GM12874 (cell line): ENCODE measurements around the gene CRYGD.

Experiments used
- TF ChIP-seq, protein P1 (sequence below): IDR thresholded peaks from 2 replicates; pipeline ENCODE4 v1.5.1; 2011; ENCODE audit warnings: low read depth, mild to moderate bottlenecking, control low read depth, low read length, moderate library complexity; ENCODE audit not compliant: insufficient read depth

CRYGD gene

GRCh38 chr2:208139447-208139846, 15.1 kb upstream of the CRYGD start:
- TF ChIP-seq, protein P1, sequence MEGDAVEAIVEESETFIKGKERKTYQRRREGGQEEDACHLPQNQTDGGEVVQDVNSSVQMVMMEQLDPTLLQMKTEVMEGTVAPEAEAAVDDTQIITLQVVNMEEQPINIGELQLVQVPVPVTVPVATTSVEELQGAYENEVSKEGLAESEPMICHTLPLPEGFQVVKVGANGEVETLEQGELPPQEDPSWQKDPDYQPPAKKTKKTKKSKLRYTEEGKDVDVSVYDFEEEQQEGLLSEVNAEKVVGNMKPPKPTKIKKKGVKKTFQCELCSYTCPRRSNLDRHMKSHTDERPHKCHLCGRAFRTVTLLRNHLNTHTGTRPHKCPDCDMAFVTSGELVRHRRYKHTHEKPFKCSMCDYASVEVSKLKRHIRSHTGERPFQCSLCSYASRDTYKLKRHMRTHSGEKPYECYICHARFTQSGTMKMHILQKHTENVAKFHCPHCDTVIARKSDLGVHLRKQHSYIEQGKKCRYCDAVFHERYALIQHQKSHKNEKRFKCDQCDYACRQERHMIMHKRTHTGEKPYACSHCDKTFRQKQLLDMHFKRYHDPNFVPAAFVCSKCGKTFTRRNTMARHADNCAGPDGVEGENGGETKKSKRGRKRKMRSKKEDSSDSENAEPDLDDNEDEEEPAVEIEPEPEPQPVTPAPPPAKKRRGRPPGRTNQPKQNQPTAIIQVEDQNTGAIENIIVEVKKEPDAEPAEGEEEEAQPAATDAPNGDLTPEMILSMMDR = no peak

- TF ChIP-seq, protein P1 = no peak
These were observed 12.4 kb upstream of the CRYGD start for GRCh38 chr2:208136716-208137094.

DNA sequence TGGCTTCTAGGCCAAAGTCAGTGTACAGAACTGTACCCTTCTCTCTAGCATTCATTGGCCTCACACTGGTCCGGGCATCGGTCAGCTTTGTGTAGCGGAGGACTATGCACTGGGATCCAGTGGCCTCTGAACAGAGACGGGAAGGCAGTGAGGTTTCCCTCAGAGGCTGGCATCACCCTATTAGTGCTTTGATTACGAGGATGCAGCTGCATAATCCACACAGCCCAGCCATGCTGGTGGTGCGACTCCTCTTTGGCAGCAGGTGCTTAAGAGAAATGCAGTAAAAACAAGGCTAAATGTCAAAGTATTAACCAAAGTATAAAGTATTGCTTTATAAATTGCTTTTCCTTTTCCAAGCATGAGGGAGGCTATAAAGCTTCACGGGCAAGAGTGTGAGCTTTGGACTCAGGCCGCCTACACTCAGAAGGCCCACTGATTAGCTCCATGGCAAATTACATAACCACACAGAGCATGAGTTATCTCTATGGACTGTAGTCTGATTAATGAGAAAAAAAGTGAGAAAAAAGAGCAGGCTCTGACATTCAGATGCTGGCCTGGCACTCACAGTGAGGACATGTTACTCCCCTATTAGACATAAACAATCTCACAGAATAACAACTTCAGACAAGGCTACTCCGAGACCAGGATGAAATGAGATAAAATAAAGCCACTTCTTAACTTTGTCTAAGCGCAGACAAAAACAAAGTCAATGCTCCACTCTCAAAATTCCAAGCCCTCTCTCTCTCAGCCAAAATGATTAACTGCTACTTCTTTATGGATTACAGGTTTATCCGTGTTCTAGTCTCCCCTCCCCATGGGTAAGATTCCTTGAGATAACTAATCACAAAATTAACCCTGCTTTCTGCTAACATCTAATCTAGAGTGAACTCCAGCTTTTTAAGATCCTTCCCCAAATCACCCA, 11.7 kb upstream of the CRYGD start:
- TF ChIP-seq, protein P1 = no peak

DNA sequence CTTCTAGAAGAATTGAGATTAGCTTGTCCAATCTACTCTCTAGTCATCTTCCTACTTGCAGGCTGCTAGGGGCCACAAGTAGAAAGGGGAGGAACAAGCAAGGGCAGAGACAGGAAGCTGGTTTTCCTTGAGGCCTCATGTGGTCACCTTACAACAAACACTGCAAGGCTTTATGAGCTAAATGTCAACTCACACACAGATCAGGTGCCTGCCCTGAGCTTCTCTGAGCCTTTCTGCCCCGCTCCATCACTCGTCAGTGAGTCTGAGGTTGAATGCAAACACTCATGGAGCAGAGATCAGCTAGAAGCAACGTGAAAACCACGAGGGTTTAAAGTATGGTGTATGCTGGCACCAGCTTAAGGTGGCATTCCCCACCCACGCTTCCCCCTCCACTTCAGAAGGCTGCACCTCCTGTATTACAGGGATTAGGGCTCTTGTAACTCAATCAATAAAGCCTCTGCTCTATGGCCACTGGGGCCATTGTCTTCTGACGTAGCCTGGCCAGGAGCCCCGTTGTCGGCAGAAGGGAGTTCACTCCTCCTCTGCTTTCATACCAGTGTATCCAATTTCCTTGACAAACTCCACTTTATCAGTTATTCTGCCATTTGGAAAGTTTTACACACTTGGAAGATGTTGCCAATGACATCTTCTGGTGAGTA, 10.7 kb upstream of the CRYGD start:
- TF ChIP-seq, protein P1 = no peak

- TF ChIP-seq, protein P1 = no peak
These were observed 6.4 kb upstream of the CRYGD start for GRCh38 chr2:208130712-208131110.

DNA sequence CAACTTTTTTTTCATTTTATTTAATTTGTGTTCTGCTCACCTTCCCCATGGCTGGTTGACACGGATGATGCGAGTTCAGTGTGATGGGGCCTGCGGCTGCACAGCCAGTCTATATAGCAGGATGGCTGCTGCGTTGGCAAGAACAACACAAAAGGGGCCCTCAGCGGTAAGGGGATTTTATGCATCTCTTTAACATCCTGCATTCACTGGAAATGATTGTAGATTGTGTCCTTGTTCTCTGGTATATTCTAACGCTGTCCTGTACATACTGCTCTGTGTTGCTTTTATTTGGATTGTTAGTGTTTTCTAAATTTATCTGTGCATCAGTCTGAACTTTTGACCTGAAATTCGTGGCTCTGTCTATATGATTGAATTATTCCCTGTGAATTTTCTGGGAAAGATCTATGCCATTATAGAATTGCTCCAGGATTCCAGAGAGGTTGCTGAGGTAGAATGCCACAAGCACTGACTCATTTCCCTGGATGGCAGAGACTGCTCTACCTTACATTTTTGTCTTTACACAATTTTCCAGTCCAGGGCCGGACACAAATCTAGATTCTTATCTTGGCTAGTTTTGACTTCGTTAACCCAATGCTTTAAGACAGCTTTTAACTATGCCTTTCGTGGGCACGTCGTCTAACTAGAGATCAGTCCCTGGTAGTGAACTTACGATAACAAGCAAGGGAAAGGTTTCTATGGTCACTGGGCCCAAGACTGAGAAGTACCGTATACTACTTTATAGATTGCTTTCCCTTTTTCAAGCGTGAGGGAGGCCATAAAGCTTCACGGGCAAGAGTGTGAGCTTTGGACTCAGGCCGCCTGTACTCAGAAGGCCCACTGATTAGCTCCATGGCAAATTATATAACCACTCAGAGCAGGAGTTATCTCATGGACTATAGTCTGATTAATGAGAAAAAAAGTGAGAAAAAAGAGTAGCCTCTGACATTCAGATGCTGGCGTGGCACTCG, 5.7 kb upstream of the CRYGD start, which contains the start of gene CRYGC:
TSS of gene CRYGC (minus strand) at position 85 of the 968 bp plus-strand sequence. CDS start at position 49, 36 bp downstream.
- TF ChIP-seq, protein P1 = no peak
